Panc1 (cell line): ENCODE data around the gene SOBP. TPM values are rescaled to one million over a fixed set of nuclear protein-coding genes. Genes with fewer than 3 reads are reported as not detected.
"Not testable (repeated sequence)": the region's sequence is repeated elsewhere in the genome, so short reads cannot be mapped to it uniquely, and the experiment has no call there.

ENCODE experiments used
- ATAC-seq: fragments of 200-7000 bp; cut with Tn5 transposase; 2 replicates; pipeline ENCODE4 v1.9.1; 2020; ENCODE audit warnings: mild to moderate bottlenecking, moderate library complexity
- BruUV-seq: library from RNA; stranded (reverse); fragments of 400-500 nt; replicated peaks from 2 replicates; lab custom pipeline; 2021; lab: Mats Ljungman, UMichigan
- CTCF ChIA-PET: fragments of 300-600 bp; sonication (Branson Sonifier 250); formaldehyde crosslinking; loops from one replicate; lab custom pipeline; 2022; ENCODE audit warnings: antibody characterized with exemption; lab: Charles Lee
- POLR2A ChIA-PET: fragments of 300-600 bp; sonication (Branson Sonifier 250); formaldehyde crosslinking; loops from one replicate; lab custom pipeline; 2022; ENCODE audit warnings: antibody characterized with exemption; lab: Charles Lee
- DNase-seq: peaks from one replicate; pipeline ENCODE4 v3.0.0-alpha.2; 2010; ENCODE audit warnings: low read depth, low spot score
- H3K27ac ChIP-seq: 2 replicates; pipeline ENCODE4 v1.5.1; 2011; ENCODE audit warnings: mild to moderate bottlenecking, low read length, inconsistent platforms
- H3K27me3 ChIP-seq: fragments of 200-500 bp; sonication (Bioruptor generic); 2 replicates; pipeline ENCODE4 v1.6.0; 2014; ENCODE audit warnings: low read length, inconsistent platforms; ENCODE audit not compliant: control insufficient read depth, insufficient read depth
- H3K36me3 ChIP-seq: fragments of 200-500 bp; sonication (Bioruptor generic); 2 replicates; pipeline ENCODE4 v1.5.1; 2014; ENCODE audit warnings: inconsistent platforms, mild to moderate bottlenecking, low read length, moderate library complexity; ENCODE audit not compliant: control insufficient read depth, insufficient read depth
- H3K4me1 ChIP-seq: 2 replicates; pipeline ENCODE4 v1.5.1; 2011; ENCODE audit warnings: inconsistent platforms, mild to moderate bottlenecking, low read length, moderate library complexity; ENCODE audit not compliant: control insufficient read depth, insufficient read depth
- H3K4me3 ChIP-seq, 2 experiments: 2 replicates each; pipeline ENCODE4 v1.5.1; 2011 to 2012; ENCODE audit warnings: low read depth in 2 of 2, low read length in 2 of 2, mild to moderate bottlenecking in 2 of 2, inconsistent platforms in 1 of 2, moderate library complexity in 1 of 2
- H3K9me3 ChIP-seq: fragments of 200-500 bp; sonication (Bioruptor generic); 2 replicates; pipeline ENCODE4 v1.5.1; 2014; ENCODE audit warnings: low read depth, mild to moderate bottlenecking, inconsistent platforms, low read length, moderate library complexity; ENCODE audit not compliant: control insufficient read depth, insufficient read depth
- POLR2AphosphoS5 ChIP-seq: IDR thresholded peaks from 2 replicates; pipeline ENCODE4 v1.6.1; 2012; ENCODE audit warnings: mild to moderate bottlenecking, low read depth, low read length, moderate library complexity
- SIN3A ChIP-seq: IDR thresholded peaks from 2 replicates; pipeline ENCODE4 v1.6.1; 2012; ENCODE audit warnings: low read depth, mild to moderate bottlenecking, low read length, moderate library complexity, borderline replicate concordance; ENCODE audit not compliant: insufficient read depth
- TCF7L2 ChIP-seq: IDR thresholded peaks from 2 replicates; pipeline ENCODE4 v1.6.1; 2011; ENCODE audit warnings: mild to moderate bottlenecking, low read depth, low read length, inconsistent platforms
- in situ Hi-C: cut with HindIII; loops from 2 replicates; pipeline ENCODE4 v1.10.0; 2016; ENCODE audit warnings: low sequenced_read_pairs, low pct_unique_long_range_greater_than_20kb
- intact Hi-C: fragments of 100-400 bp; cut with micrococcal nuclease; formaldehyde crosslinking; loops from one replicate; pipeline ENCODE4 v1.10.0; 2022; ENCODE audit not compliant: unreplicated experiment
- total RNA-seq: library from RNA; stranded (reverse); gene quantifications from one replicate; pipeline ENCODE4 v1.2.1, GENCODE V29; 2021; ENCODE audit not compliant: unreplicated experiment
- TF ChIP-seq, protein P1 (sequence below), 2 experiments: IDR thresholded peaks; 2 replicates each; pipeline ENCODE4 v1.6.1; 2011 to 2012; ENCODE audit warnings: low read depth in 2 of 2, control low read depth in 1 of 2, low read length in 1 of 2, mild to moderate bottlenecking in 1 of 2, moderate library complexity in 1 of 2; ENCODE audit not compliant: insufficient read depth in 1 of 2
- TF ChIP-seq, protein P2 (sequence below): fragments of 450-650 bp; IDR thresholded peaks from 2 replicates; pipeline ENCODE4 v1.5.1; 2017; ENCODE audit warnings: mild to moderate bottlenecking

SOBP gene
- total RNA-seq, 1 experiment from 2014 or later, result 9.0 TPM

DNA sequence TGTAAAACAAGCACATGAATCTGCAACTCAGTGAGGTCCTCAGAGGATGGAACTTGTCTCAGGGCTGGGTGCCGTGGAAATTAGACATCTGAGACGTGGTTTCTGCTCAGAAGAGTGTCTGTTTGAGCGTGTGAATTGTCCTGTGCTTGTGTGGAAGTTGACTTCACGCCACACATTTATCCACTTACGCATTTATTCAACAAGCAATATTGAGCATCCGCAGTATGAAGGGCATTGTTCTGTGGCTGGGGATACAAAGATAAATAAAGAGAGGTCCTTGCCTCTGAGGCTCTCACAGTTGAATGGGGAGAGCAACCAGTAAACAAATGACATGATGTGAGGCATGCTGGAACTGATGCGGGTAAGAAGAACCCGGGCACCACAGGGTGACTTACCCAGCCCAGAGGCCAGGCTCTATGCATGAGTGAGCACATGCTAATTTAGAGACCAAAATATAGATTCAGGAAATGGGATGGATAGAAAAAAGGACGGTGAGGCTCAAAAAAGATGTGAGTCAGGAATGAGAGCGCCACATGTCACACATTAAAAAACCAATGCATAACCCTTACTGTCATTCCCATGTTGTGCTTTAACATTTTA is 60.4 kb downstream of the SOBP start:
- Histone ChIP-seq H3K4me3 (no peak overlapping the region), H3K4me1 (no peaks in the 10 kb centered on the region), H3K27ac (no peak overlapping the region), H3K27me3 (no peaks in the 10 kb centered on the region), H3K9me3 (no peaks in the 10 kb centered on the region), H3K36me3 (no peaks in the 10 kb centered on the region)
- in situ Hi-C loops, result no loop called here
- no TSS peak for BruUV-seq
- no peak for DNase-seq
- intact Hi-C loops, result no loop called here
- no peak; the same call in 1 of the 2 replicates for ATAC-seq
- TF ChIP-seq, protein P1, sequence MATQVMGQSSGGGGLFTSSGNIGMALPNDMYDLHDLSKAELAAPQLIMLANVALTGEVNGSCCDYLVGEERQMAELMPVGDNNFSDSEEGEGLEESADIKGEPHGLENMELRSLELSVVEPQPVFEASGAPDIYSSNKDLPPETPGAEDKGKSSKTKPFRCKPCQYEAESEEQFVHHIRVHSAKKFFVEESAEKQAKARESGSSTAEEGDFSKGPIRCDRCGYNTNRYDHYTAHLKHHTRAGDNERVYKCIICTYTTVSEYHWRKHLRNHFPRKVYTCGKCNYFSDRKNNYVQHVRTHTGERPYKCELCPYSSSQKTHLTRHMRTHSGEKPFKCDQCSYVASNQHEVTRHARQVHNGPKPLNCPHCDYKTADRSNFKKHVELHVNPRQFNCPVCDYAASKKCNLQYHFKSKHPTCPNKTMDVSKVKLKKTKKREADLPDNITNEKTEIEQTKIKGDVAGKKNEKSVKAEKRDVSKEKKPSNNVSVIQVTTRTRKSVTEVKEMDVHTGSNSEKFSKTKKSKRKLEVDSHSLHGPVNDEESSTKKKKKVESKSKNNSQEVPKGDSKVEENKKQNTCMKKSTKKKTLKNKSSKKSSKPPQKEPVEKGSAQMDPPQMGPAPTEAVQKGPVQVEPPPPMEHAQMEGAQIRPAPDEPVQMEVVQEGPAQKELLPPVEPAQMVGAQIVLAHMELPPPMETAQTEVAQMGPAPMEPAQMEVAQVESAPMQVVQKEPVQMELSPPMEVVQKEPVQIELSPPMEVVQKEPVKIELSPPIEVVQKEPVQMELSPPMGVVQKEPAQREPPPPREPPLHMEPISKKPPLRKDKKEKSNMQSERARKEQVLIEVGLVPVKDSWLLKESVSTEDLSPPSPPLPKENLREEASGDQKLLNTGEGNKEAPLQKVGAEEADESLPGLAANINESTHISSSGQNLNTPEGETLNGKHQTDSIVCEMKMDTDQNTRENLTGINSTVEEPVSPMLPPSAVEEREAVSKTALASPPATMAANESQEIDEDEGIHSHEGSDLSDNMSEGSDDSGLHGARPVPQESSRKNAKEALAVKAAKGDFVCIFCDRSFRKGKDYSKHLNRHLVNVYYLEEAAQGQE (IDR thresholded peaks at IDR 0.05; ENCODE audit: insufficient read depth in 1 of 2, low read depth in 2 of 2, low read length in 1 of 2), result no peak
- TF ChIP-seq, protein P2, sequence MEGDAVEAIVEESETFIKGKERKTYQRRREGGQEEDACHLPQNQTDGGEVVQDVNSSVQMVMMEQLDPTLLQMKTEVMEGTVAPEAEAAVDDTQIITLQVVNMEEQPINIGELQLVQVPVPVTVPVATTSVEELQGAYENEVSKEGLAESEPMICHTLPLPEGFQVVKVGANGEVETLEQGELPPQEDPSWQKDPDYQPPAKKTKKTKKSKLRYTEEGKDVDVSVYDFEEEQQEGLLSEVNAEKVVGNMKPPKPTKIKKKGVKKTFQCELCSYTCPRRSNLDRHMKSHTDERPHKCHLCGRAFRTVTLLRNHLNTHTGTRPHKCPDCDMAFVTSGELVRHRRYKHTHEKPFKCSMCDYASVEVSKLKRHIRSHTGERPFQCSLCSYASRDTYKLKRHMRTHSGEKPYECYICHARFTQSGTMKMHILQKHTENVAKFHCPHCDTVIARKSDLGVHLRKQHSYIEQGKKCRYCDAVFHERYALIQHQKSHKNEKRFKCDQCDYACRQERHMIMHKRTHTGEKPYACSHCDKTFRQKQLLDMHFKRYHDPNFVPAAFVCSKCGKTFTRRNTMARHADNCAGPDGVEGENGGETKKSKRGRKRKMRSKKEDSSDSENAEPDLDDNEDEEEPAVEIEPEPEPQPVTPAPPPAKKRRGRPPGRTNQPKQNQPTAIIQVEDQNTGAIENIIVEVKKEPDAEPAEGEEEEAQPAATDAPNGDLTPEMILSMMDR, result no peak
- TF ChIP-seq POLR2AphosphoS5 (no peak), TCF7L2 (no peak), SIN3A (no peak)
- POLR2A ChIA-PET, result no interaction called here
- CTCF ChIA-PET, result no interaction called here

DNA sequence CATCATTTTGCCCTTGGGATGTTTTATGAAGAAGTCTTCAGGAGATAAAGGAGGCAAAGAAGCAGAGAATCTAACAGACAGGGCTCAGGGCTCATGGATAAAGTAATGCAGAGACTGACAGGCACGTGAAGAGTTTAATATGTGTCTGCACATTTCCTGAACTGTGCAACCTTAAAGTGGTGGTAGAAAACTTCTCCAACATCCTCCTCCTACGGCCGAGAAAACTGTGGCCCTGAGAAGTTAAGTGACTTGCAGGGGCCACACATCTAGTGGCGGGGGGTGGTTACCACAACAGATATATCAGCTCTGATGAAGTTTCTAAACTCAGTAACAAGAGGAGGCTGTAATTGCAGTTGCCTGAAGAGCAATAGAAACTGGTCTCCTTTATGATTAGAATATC is 61.0 kb downstream of the SOBP start:
- Histone ChIP-seq H3K36me3 (no peaks in the 10 kb centered on the region), H3K27me3 (no peaks in the 10 kb centered on the region), H3K4me1 (no peaks in the 10 kb centered on the region), H3K27ac (no peak overlapping the region), H3K4me3 (no peak overlapping the region), H3K9me3 (no peaks in the 10 kb centered on the region)
- ATAC-seq, result no peak
- ChIA-PET CTCF (no interaction called here), POLR2A (no interaction called here)
- in situ Hi-C loops, result no loop called here
- DNase-seq, result no peak
- BruUV-seq, result no TSS peak
- TF ChIP-seq, protein P2, result 0 out of 2 replicates have a peak, but pooled peaks have one; percentile 8
- TF ChIP-seq, protein P1 (IDR thresholded peaks at IDR 0.05; ENCODE audit: insufficient read depth in 1 of 2, low read depth in 2 of 2, low read length in 1 of 2), result no peak
- intact Hi-C loops, result no loop called here

DNA sequence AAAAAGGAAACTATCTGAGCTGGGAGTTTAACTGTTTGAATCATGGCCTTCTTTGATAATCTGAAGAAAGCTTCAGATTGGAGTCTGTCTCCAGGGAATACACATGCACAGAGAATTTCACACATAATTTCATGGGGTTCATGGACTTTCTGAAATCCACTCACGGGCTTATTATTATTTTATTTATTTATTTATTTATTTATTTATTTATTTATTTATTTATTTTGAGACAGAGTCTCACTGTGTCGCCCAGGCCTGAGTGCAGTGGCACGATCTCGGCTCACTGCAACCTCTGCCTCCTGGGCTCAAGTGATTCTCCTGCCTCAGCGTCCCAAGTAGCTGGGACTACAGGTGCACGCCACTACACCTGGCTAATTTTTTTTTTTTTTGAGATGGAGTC is 63.2 kb downstream of the SOBP start:
- H3K36me3 ChIP-seq, H3K9me3 ChIP-seq, in situ Hi-C loops, BruUV-seq, H3K4me1 ChIP-seq, DNase-seq, H3K4me3 ChIP-seq, H3K27me3 ChIP-seq, intact Hi-C loops, H3K27ac ChIP-seq, POLR2A ChIA-PET, ATAC-seq: not testable (repeated sequence)
- CTCF ChIA-PET, result interaction anchor here (0.7 kb wide), 1 partner anchor 474 kb away, joined by 3 read pairs; no protein-coding TSS in a partner anchor
